A549 (cell line): Measurements from ENCODE around the gene CCSER1. TPM values are rescaled to one million over a fixed set of nuclear protein-coding genes. Genes with fewer than 3 reads are reported as not detected.

Experiments used
- ATAC-seq, 2 experiments: fragments of 200-7000 bp in 1 of 2; fragments of >200 bp in 1 of 2; cut with Nextera tagmentation in 1 of 2; cut with Tn5 transposase in 1 of 2; 3 replicates each; pipeline versions ENCODE4 v1.8.0 to v1.9.1; 2018 to 2020; ENCODE audit warnings: mild to moderate bottlenecking in 1 of 2, moderate library complexity in 1 of 2
- CTCF ChIA-PET: fragments of 300-600 bp; sonication (Branson Sonifier 250); formaldehyde crosslinking; extraction: SDS; loops from one replicate; lab custom pipeline; 2021; ENCODE audit warnings: antibody characterized with exemption, inconsistent platforms; lab: Yijun Ruan, JAX
- POLR2A ChIA-PET: fragments of 350-600 bp; formaldehyde crosslinking; extraction: SDS; loops from one replicate; lab custom pipeline; 2021; ENCODE audit warnings: antibody characterized with exemption, inconsistent platforms; lab: Yijun Ruan, JAX
- DNase-seq, 2 experiments: peaks; one replicate each; pipeline versions ENCODE4 v3.0.0 to v3.0.0-alpha.2; 2011 to 2016; ENCODE audit warnings: low read depth in 1 of 2, low spot score in 1 of 2
- FAIRE-seq: peaks from 2 replicates; lab custom pipeline; 2011; peaks lifted over from hg19 to GRCh38; lab: Jason Lieb, UNC
- H3K27ac ChIP-seq, 2 experiments: fragments of >200 bp; sonication (Bioruptor Twin); formaldehyde crosslinking; 3 replicates each; pipeline ENCODE4 v1.5.1; 2016 to 2017
- H3K4me1 ChIP-seq: fragments of >200 bp; sonication (Bioruptor Twin); formaldehyde crosslinking; 3 replicates; pipeline ENCODE4 v1.6.1; 2016
- H3K4me2 ChIP-seq: fragments of >200 bp; sonication (Bioruptor Twin); formaldehyde crosslinking; 3 replicates; pipeline ENCODE4 v1.6.1; 2016
- H3K4me3 ChIP-seq: fragments of >200 bp; sonication (Bioruptor Twin); formaldehyde crosslinking; 3 replicates; pipeline ENCODE4 v1.5.1; 2016
- H3K9me3 ChIP-seq: fragments of >200 bp; sonication (Bioruptor Twin); formaldehyde crosslinking; 3 replicates; pipeline ENCODE4 v1.6.1; 2016
- BCL3 ChIP-seq: fragments of >200 bp; sonication (Bioruptor Twin); formaldehyde crosslinking; IDR thresholded peaks from 3 replicates; pipeline ENCODE4 v1.6.1; 2016
- CBX8 ChIP-seq: fragments of 200-600 bp; sonication (generic); IDR thresholded peaks from 2 replicates; pipeline ENCODE4 v1.6.1; 2016
- CEBPB ChIP-seq, 2 experiments: fragments of >200 bp in 1 of 2; sonication (Bioruptor Twin) in 1 of 2; formaldehyde crosslinking in 1 of 2; IDR thresholded peaks; 2 replicates each; pipeline ENCODE4 v1.6.1; 2012 to 2016
- ELK1 ChIP-seq: fragments of 150-350 bp; IDR thresholded peaks from 2 replicates; pipeline ENCODE4 v1.6.1; 2014; ENCODE audit warnings: low read depth, mild to moderate bottlenecking, low read length
- GATA3 ChIP-seq: IDR thresholded peaks from 2 replicates; pipeline ENCODE4 v1.6.1; 2012; ENCODE audit warnings: borderline replicate concordance
- HDAC2 ChIP-seq: fragments of 200-600 bp; sonication (generic); IDR thresholded peaks from 2 replicates; pipeline ENCODE4 v1.6.1; 2016
- HMGXB4 ChIP-seq: fragments of 250-450 bp; sonication (Bioruptor Pico); IDR thresholded peaks from 2 replicates; pipeline ENCODE4 v1.5.0; 2021; ENCODE audit warnings: mild to moderate bottlenecking, moderate library complexity, borderline replicate concordance
- MAX ChIP-seq: IDR thresholded peaks from 2 replicates; pipeline ENCODE4 v1.6.1; 2012
- NFE2L2 ChIP-seq: fragments of 150-350 bp; conservative IDR thresholded peaks from 2 replicates; pipeline ENCODE4 v1.6.1; 2014; ENCODE audit warnings: low read length
- NR3C1 ChIP-seq: fragments of >200 bp; sonication (Bioruptor Twin); formaldehyde crosslinking; IDR thresholded peaks from 3 replicates; pipeline ENCODE4 v1.6.1; 2017
- PBX3 ChIP-seq: IDR thresholded peaks from 2 replicates; pipeline ENCODE4 v1.6.1; 2012
- POLR2A ChIP-seq: IDR thresholded peaks from 2 replicates; pipeline ENCODE4 v1.6.1; 2012; ENCODE audit warnings: mild to moderate bottlenecking, low read length
- POLR2AphosphoS2 ChIP-seq: conservative IDR thresholded peaks from 2 replicates; pipeline ENCODE4 v1.6.1; 2012; ENCODE audit warnings: low read length, improper control_type of control experiment, inconsistent platforms
- REST ChIP-seq: fragments of 200-600 bp; sonication (generic); IDR thresholded peaks from 2 replicates; pipeline ENCODE4 v1.6.1; 2016; ENCODE audit warnings: antibody characterized with exemption, mild to moderate bottlenecking, moderate library complexity
- RNF2 ChIP-seq: fragments of 200-600 bp; sonication (generic); IDR thresholded peaks from 2 replicates; pipeline ENCODE4 v1.6.1; 2016; ENCODE audit warnings: low read depth, mild to moderate bottlenecking, antibody characterized with exemption, moderate library complexity, borderline replicate concordance
- SMC3 ChIP-seq: fragments of >200 bp; sonication (Bioruptor Twin); formaldehyde crosslinking; IDR thresholded peaks from 3 replicates; pipeline ENCODE4 v1.6.1; 2018; ENCODE audit warnings: inconsistent platforms
- ZSCAN20 ChIP-seq: fragments of 250-450 bp; sonication (Bioruptor Pico); IDR thresholded peaks from 2 replicates; pipeline ENCODE4 v1.8.0; 2022; ENCODE audit warnings: mild to moderate bottlenecking, moderate library complexity
- WGBS: methylation state at CpG from one replicate; pipeline ENCODE4 v1.1.6; 2017; ENCODE audit errors: missing lambda C conversion rate; 5-methylcytosine and 5-hydroxymethylcytosine counted together
- polyA plus RNA-seq, 4 experiments: library from polyadenylated mRNA; depleted of rRNA in 3 of 4; stranded (reverse); fragments of >200 nt; fragmentation: RNase III in 1 of 4; extraction: RNeasy Plus Mini Kit Qiagen cat#74134 plus additional on column Dnase treatment in 1 of 4; gene quantifications; 2 replicates in 3 of 4; 3 replicates in 1 of 4; pipeline ENCODE4 v1.2.3, GENCODE V29; 2011 to 2017

CCSER1 gene
- polyA plus RNA-seq, 2 of the 4 experiments (the other 2 are of a cell fraction), result 0.06 TPM; not detected in 1

- POLR2A ChIA-PET, result no interaction called here
- no peak overlapping the region for H3K4me2 ChIP-seq
- no peaks in the 10 kb centered on the region for H3K4me1 ChIP-seq
- TF ChIP-seq POLR2A (no peak), NR3C1 (no peak), CEBPB (IDR thresholded peaks at IDR 0.05) (no peak), BCL3 (no peak), MAX (no peak), CBX8 (no peak), ELK1 (no peak), PBX3 (no peak), RNF2 (no peak), HDAC2 (no peak), GATA3 (no peak), POLR2AphosphoS2 (no peak), NFE2L2 (no peak), HMGXB4 (CRISPR knock-in tag) (no peak)
- TF ChIP-seq, all 56 proteins: peak for 0
- FAIRE-seq (no peak), DNase-seq (no peak), ATAC-seq (no peak)
- CTCF ChIA-PET, result no interaction called here
- no peaks in the 10 kb centered on the region for H3K9me3 ChIP-seq
- no peak overlapping the region for H3K27ac ChIP-seq
- WGBS, result 30% methylated on average over 3 of the region's 3 CpGs
- no peak overlapping the region for H3K4me3 ChIP-seq
These were observed 1203.5 kb downstream of the CCSER1 start for GRCh38 chr4:91330555-91331137.

GRCh38 chr4:91340822-91341221, 1213.6 kb downstream of the CCSER1 start:
- WGBS, result 31% methylated on average over 1 of the region's 1 CpG
- no peak overlapping the region for H3K4me3 ChIP-seq
- H3K27ac ChIP-seq, result no peak overlapping the region
- no peaks in the 10 kb centered on the region for H3K4me1 ChIP-seq
- FAIRE-seq (no peak), DNase-seq (no peak), ATAC-seq (no peak)
- TF ChIP-seq REST, result no peak
- no peak for TF ChIP-seq ZSCAN20 (CRISPR knock-in tag)
- TF ChIP-seq HMGXB4 (CRISPR knock-in tag), result no peak
- no peak for TF ChIP-seq GATA3
- TF ChIP-seq SMC3, result no peak
- no peaks in the 10 kb centered on the region for H3K9me3 ChIP-seq
- ChIA-PET POLR2A (no interaction called here), CTCF (no interaction called here)
- H3K4me2 ChIP-seq, result no peak overlapping the region
